ENCODE measurements around the gene HES1. TPM values are rescaled to one million over a fixed set of nuclear protein-coding genes. Genes with fewer than 3 reads are reported as not detected.
"Not testable (repeated sequence)": the region's sequence is repeated elsewhere in the genome, so short reads cannot be mapped to it uniquely, and the experiment has no call there.

Gene HES1
- total RNA-seq, result under 1 TPM; 0.23 to 0.52 (median 0.37) TPM

GRCh38 chr3:194135806-194136518 is at the start of gene HES1:
Gene HES1 (plus strand): TSS chr3:194136148. CDS start chr3:194136381, 233 bp downstream.
- Mint-ChIP-seq H3K4me3 (peak within 1 kb of the TSS; percentile 85), H3K4me1 (ENCODE audit: low read depth) (peaks cover 48% of the 10 kb centered on the region), H3K27me3 (ENCODE audit: low read depth) (peaks cover 61% of the 10 kb centered on the region), H3K9me3 (no peaks in the 10 kb centered on the region), H3K36me3 (ENCODE audit: insufficient read depth) (no peaks in the 10 kb centered on the region)
- DNase-seq (no peak), ATAC-seq (peak in 1 of 2 donors; percentile 27)

- Mint-ChIP-seq H3K4me3 (no peak overlapping the region), H3K36me3 (ENCODE audit: insufficient read depth) (no peaks in the 10 kb centered on the region), H3K27me3 (ENCODE audit: low read depth) (peaks cover 3% of the 10 kb centered on the region), H3K4me1 (ENCODE audit: low read depth) (peaks cover 8% of the 10 kb centered on the region), H3K9me3 (no peaks in the 10 kb centered on the region)
- ATAC-seq (no peak), DNase-seq (no peak)
Measured at GRCh38 chr3:194086388-194087075, 49.4 kb upstream of the HES1 start.

GRCh38 chr3:194087280-194087679 is 48.7 kb upstream of the HES1 start:
- Mint-ChIP-seq H3K4me3 (no peak overlapping the region), H3K36me3 (ENCODE audit: insufficient read depth) (no peaks in the 10 kb centered on the region), H3K27me3 (ENCODE audit: low read depth) (peaks cover 3% of the 10 kb centered on the region), H3K4me1 (ENCODE audit: low read depth) (peaks cover 8% of the 10 kb centered on the region), H3K9me3 (no peaks in the 10 kb centered on the region)
- no peak for ATAC-seq
- no peak for DNase-seq

- no peaks in the 10 kb centered on the region for H3K36me3 Mint-ChIP-seq (ENCODE audit: insufficient read depth)
- peaks cover 8% of the 10 kb centered on the region for H3K4me1 Mint-ChIP-seq (ENCODE audit: low read depth)
- no peak overlapping the region for H3K4me3 Mint-ChIP-seq
- no peaks in the 10 kb centered on the region for H3K27me3 Mint-ChIP-seq (ENCODE audit: low read depth)
- no peak for ATAC-seq
- DNase-seq, result no peak
- no peaks in the 10 kb centered on the region for H3K9me3 Mint-ChIP-seq
Measured at GRCh38 chr3:194087995-194088855, 47.7 kb upstream of the HES1 start.

GRCh38 chr3:194089357-194090177 is 46.4 kb upstream of the HES1 start:
- no peak overlapping the region for H3K4me3 Mint-ChIP-seq
- peak; percentile 67 to 79 for ATAC-seq
- peaks cover 7% of the 10 kb centered on the region for H3K4me1 Mint-ChIP-seq (ENCODE audit: low read depth)
- H3K9me3 Mint-ChIP-seq, result no peaks in the 10 kb centered on the region
- H3K27me3 Mint-ChIP-seq (ENCODE audit: low read depth), result no peaks in the 10 kb centered on the region
- no peak for DNase-seq
- no peaks in the 10 kb centered on the region for H3K36me3 Mint-ChIP-seq (ENCODE audit: insufficient read depth)

GRCh38 chr3:194090178-194090555 is 45.8 kb upstream of the HES1 start:
- H3K36me3 Mint-ChIP-seq (ENCODE audit: insufficient read depth); ATAC-seq; DNase-seq; H3K4me3 Mint-ChIP-seq; H3K27me3 Mint-ChIP-seq (ENCODE audit: low read depth); H3K4me1 Mint-ChIP-seq (ENCODE audit: low read depth); H3K9me3 Mint-ChIP-seq: not testable (repeated sequence)

GRCh38 chr3:194090716-194091115 is 45.2 kb upstream of the HES1 start:
- no peaks in the 10 kb centered on the region for H3K9me3 Mint-ChIP-seq
- no peak for ATAC-seq
- H3K4me3 Mint-ChIP-seq, result no peak overlapping the region
- no peaks in the 10 kb centered on the region for H3K27me3 Mint-ChIP-seq (ENCODE audit: low read depth)
- H3K4me1 Mint-ChIP-seq (ENCODE audit: low read depth), result peaks cover 12% of the 10 kb centered on the region
- H3K36me3 Mint-ChIP-seq (ENCODE audit: insufficient read depth), result no peaks in the 10 kb centered on the region
- DNase-seq, result no peak

GRCh38 chr3:194091141-194091540 is 44.8 kb upstream of the HES1 start:
- Mint-ChIP-seq H3K9me3 (no peaks in the 10 kb centered on the region), H3K4me1 (ENCODE audit: low read depth) (peaks cover 12% of the 10 kb centered on the region), H3K36me3 (ENCODE audit: insufficient read depth) (no peaks in the 10 kb centered on the region), H3K4me3 (no peak overlapping the region), H3K27me3 (ENCODE audit: low read depth) (no peaks in the 10 kb centered on the region)
- ATAC-seq, result no peak
- DNase-seq, result no peak

- ATAC-seq; H3K36me3 Mint-ChIP-seq (ENCODE audit: insufficient read depth); H3K4me3 Mint-ChIP-seq: not testable (repeated sequence)
Measured at GRCh38 chr3:194091897-194092296, 44.1 kb upstream of the HES1 start.

GRCh38 chr3:194092881-194093301 is 43.1 kb upstream of the HES1 start:
- ATAC-seq (no peak), DNase-seq (no peak)
- H3K4me3 Mint-ChIP-seq, result no peak overlapping the region
- peaks cover 2% of the 10 kb centered on the region for H3K27me3 Mint-ChIP-seq (ENCODE audit: low read depth)
- H3K9me3 Mint-ChIP-seq, result no peaks in the 10 kb centered on the region
- no peaks in the 10 kb centered on the region for H3K36me3 Mint-ChIP-seq (ENCODE audit: insufficient read depth)
- H3K4me1 Mint-ChIP-seq (ENCODE audit: low read depth), result peaks cover 12% of the 10 kb centered on the region

More at GRCh38 chr3:194091897-194092296, 44.1 kb upstream of the HES1 start:
- H3K9me3 Mint-ChIP-seq; DNase-seq; H3K27me3 Mint-ChIP-seq (ENCODE audit: low read depth): not testable (repeated sequence)
- peaks cover 12% of the 10 kb centered on the region for H3K4me1 Mint-ChIP-seq (ENCODE audit: low read depth)

GRCh38 chr3:194093842-194094241 is 42.1 kb upstream of the HES1 start:
- no peaks in the 10 kb centered on the region for H3K9me3 Mint-ChIP-seq
- DNase-seq, result no peak

GRCh38 chr3:194095464-194095863 is 40.5 kb upstream of the HES1 start:
- H3K4me3 Mint-ChIP-seq, result no peak overlapping the region
- ATAC-seq, result no peak
- no peaks in the 10 kb centered on the region for H3K36me3 Mint-ChIP-seq (ENCODE audit: insufficient read depth)
- no peaks in the 10 kb centered on the region for H3K9me3 Mint-ChIP-seq
- H3K27me3 Mint-ChIP-seq (ENCODE audit: low read depth), result peaks cover 9% of the 10 kb centered on the region
- H3K4me1 Mint-ChIP-seq (ENCODE audit: low read depth), result peaks cover 5% of the 10 kb centered on the region
- no peak for DNase-seq

More at GRCh38 chr3:194093842-194094241, 42.1 kb upstream of the HES1 start:
- H3K27me3 Mint-ChIP-seq (ENCODE audit: low read depth), result peaks cover 2% of the 10 kb centered on the region
- no peak for ATAC-seq
- H3K4me3 Mint-ChIP-seq, result no peak overlapping the region
- peaks cover 12% of the 10 kb centered on the region for H3K4me1 Mint-ChIP-seq (ENCODE audit: low read depth)
- H3K36me3 Mint-ChIP-seq (ENCODE audit: insufficient read depth), result no peaks in the 10 kb centered on the region

GRCh38 chr3:194095902-194096301 is 40.0 kb upstream of the HES1 start:
- no peaks in the 10 kb centered on the region for H3K9me3 Mint-ChIP-seq
- H3K36me3 Mint-ChIP-seq (ENCODE audit: insufficient read depth), result no peaks in the 10 kb centered on the region
- ATAC-seq (no peak), DNase-seq (no peak)
- H3K4me3 Mint-ChIP-seq, result no peak overlapping the region
- peaks cover 10% of the 10 kb centered on the region for H3K27me3 Mint-ChIP-seq (ENCODE audit: low read depth)
- H3K4me1 Mint-ChIP-seq (ENCODE audit: low read depth), result peaks cover 6% of the 10 kb centered on the region
